HepG2 (cell line): Measurements from ENCODE around the gene COL9A3. TPM values are rescaled to one million over a fixed set of nuclear protein-coding genes. Genes with fewer than 3 reads are reported as not detected.

ENCODE experiments used
- ATF1 ChIP-seq: IDR thresholded peaks from 2 replicates; pipeline ENCODE4 v1.6.1; 2016; ENCODE audit warnings: mild to moderate bottlenecking, control low read depth
- CBX2 ChIP-seq, 2 experiments: fragments of 200-600 bp in 1 of 2; sonication (generic); formaldehyde crosslinking in 1 of 2; IDR thresholded peaks; 2 replicates each; pipeline versions ENCODE4 v1.7.0 to v1.8.1; 2018 to 2022; ENCODE audit warnings: low read depth in 2 of 2, low read length in 1 of 2, mild to moderate bottlenecking in 1 of 2, missing genetic modification reagents in 1 of 2
- CEBPB ChIP-seq: IDR thresholded peaks from 2 replicates; pipeline ENCODE4 v1.6.1; 2011; ENCODE audit warnings: low read depth, low read length, improper control_type of control experiment, borderline replicate concordance
- KLF16 ChIP-seq, 2 experiments: sonication (generic) in 1 of 2; formaldehyde crosslinking in 1 of 2; IDR thresholded peaks; 2 replicates each; pipeline versions ENCODE4 v1.6.1 to v1.8.0; 2016 to 2023; ENCODE audit warnings: missing genetic modification reagents in 2 of 2, missing compliant biosample characterization in 1 of 2
- PTBP1 ChIP-seq: fragments of 200-400 bp; formaldehyde crosslinking; IDR thresholded peaks from 2 replicates; pipeline ENCODE4 v1.6.1; 2018; ENCODE audit warnings: low read length, low read depth; ENCODE audit not compliant: poor library complexity, severe bottlenecking
- SKI ChIP-seq: fragments of 450-650 bp; IDR thresholded peaks from one replicate; pipeline ENCODE4 v1.6.1; 2018; ENCODE audit warnings: mild to moderate bottlenecking; ENCODE audit not compliant: partially characterized antibody
- YEATS2 ChIP-seq: sonication (generic); formaldehyde crosslinking; IDR thresholded peaks from 2 replicates; pipeline ENCODE4 v1.4.0; 2020; ENCODE audit warnings: missing genetic modification reagents, borderline replicate concordance
- ZKSCAN8 ChIP-seq: IDR thresholded peaks from 2 replicates; pipeline ENCODE4 v1.6.1; 2016; ENCODE audit warnings: borderline replicate concordance, missing genetic modification reagents, missing compliant biosample characterization
- ZNF20 ChIP-seq: sonication (generic); formaldehyde crosslinking; IDR thresholded peaks from 2 replicates; pipeline ENCODE4 v1.4.0; 2020; ENCODE audit warnings: mild to moderate bottlenecking, moderate library complexity, missing genetic modification reagents
- ZNF296 ChIP-seq: sonication (generic); formaldehyde crosslinking; conservative IDR thresholded peaks from 2 replicates; pipeline ENCODE4 v1.5.0; 2020; ENCODE audit warnings: mild to moderate bottlenecking, missing genetic modification reagents
- ZNF34 ChIP-seq: sonication (generic); formaldehyde crosslinking; IDR thresholded peaks from 2 replicates; pipeline ENCODE4 v1.4.0; 2020; ENCODE audit warnings: mild to moderate bottlenecking, missing genetic modification reagents, borderline replicate concordance
- ZNF878 ChIP-seq: sonication (generic); formaldehyde crosslinking; IDR thresholded peaks from 2 replicates; pipeline ENCODE4 v1.8.1; 2023; ENCODE audit warnings: mild to moderate bottlenecking, missing genetic modification reagents, moderate library complexity
- polyA plus RNA-seq, 8 experiments: library from polyadenylated mRNA; depleted of rRNA in 3 of 8; stranded (reverse) in 7 of 8; unstranded in 1 of 8; fragments of >200 nt; fragmentation: Illumina TruSeq in 4 of 8; extraction: Trizol in 4 of 8; gene quantifications; 2 replicates each; pipeline versions ENCODE4 v1.2.1 to v1.2.3, GENCODE V29; 2011 to 2016; ENCODE audit warnings: low read depth in 4 of 8, missing spikeins in 1 of 8, mixed read lengths in 1 of 8; ENCODE audit not compliant: insufficient read depth in 1 of 8
- total RNA-seq, 5 experiments: library from RNA; depleted of rRNA; stranded (reverse); fragments of >200 nt; fragmentation: Illumina TruSeq; extraction: Trizol; gene quantifications; 2 replicates each; pipeline ENCODE4 v1.2.3, GENCODE V29; 2016; ENCODE audit warnings: low read depth in 1 of 5
- TF ChIP-seq, protein P1 (sequence below): sonication (generic); formaldehyde crosslinking; IDR thresholded peaks from 2 replicates; pipeline ENCODE4 v1.4.0; 2020; ENCODE audit warnings: missing genetic modification reagents, borderline replicate concordance
- TF ChIP-seq, protein P2 (sequence below): sonication (generic); formaldehyde crosslinking; IDR thresholded peaks from 2 replicates; pipeline ENCODE4 v1.8.0; 2022; ENCODE audit warnings: mild to moderate bottlenecking, missing genetic modification reagents, borderline replicate concordance
- TF ChIP-seq, protein P3 (sequence below): sonication (generic); formaldehyde crosslinking; conservative IDR thresholded peaks from 2 replicates; pipeline ENCODE4 v1.5.0; 2020; ENCODE audit warnings: missing genetic modification reagents
- TF ChIP-seq, protein P4 (sequence below): sonication (generic); formaldehyde crosslinking; IDR thresholded peaks from 2 replicates; pipeline ENCODE4 v1.4.0; 2020; ENCODE audit warnings: missing genetic modification reagents

The COL9A3 gene
- total and polyA plus RNA-seq, 2 of the 13 experiments (the other 11 are each of a cell fraction or from before 2014, with no cell fraction given), result 155 to 204 TPM

DNA sequence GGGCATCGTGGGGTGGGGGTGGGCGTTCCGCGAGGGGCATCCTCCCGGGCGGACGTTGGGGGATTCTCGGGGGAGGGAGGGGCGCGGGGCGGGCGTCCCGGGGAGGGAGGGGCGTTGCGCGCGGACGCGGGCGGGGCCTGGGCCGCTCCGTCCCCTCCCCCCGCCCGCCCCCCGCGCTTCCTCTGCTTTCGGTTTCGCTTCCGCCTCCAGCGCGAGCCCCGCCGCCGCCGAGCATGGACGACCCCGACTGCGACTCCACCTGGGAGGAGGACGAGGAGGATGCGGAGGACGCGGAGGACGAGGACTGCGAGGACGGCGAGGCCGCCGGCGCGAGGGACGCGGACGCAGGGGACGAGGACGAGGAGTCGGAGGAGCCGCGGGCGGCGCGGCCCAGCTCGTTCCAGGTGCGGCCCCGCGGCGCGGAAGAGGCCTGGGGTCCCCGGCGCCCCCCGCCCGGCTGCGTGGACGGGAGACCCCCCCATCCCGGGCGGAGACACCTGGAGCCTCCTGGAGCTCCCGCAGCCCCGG, 12.2 kb upstream of the COL9A3 start, which contains the start of gene OGFR (continued):
- TF ChIP-seq, protein P1, sequence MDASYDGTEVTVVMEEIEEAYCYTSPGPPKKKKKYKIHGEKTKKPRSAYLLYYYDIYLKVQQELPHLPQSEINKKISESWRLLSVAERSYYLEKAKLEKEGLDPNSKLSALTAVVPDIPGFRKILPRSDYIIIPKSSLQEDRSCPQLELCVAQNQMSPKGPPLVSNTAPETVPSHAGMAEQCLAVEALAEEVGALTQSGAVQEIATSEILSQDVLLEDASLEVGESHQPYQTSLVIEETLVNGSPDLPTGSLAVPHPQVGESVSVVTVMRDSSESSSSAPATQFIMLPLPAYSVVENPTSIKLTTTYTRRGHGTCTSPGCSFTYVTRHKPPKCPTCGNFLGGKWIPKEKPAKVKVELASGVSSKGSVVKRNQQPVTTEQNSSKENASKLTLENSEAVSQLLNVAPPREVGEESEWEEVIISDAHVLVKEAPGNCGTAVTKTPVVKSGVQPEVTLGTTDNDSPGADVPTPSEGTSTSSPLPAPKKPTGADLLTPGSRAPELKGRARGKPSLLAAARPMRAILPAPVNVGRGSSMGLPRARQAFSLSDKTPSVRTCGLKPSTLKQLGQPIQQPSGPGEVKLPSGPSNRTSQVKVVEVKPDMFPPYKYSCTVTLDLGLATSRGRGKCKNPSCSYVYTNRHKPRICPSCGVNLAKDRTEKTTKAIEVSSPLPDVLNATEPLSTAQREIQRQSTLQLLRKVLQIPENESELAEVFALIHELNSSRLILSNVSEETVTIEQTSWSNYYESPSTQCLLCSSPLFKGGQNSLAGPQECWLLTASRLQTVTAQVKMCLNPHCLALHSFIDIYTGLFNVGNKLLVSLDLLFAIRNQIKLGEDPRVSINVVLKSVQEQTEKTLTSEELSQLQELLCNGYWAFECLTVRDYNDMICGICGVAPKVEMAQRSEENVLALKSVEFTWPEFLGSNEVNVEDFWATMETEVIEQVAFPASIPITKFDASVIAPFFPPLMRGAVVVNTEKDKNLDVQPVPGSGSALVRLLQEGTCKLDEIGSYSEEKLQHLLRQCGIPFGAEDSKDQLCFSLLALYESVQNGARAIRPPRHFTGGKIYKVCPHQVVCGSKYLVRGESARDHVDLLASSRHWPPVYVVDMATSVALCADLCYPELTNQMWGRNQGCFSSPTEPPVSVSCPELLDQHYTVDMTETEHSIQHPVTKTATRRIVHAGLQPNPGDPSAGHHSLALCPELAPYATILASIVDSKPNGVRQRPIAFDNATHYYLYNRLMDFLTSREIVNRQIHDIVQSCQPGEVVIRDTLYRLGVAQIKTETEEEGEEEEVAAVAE (CRISPR knock-in tag), result peak; percentile 63; the same call in 1 of the 2 replicates
- TF ChIP-seq, protein P2, sequence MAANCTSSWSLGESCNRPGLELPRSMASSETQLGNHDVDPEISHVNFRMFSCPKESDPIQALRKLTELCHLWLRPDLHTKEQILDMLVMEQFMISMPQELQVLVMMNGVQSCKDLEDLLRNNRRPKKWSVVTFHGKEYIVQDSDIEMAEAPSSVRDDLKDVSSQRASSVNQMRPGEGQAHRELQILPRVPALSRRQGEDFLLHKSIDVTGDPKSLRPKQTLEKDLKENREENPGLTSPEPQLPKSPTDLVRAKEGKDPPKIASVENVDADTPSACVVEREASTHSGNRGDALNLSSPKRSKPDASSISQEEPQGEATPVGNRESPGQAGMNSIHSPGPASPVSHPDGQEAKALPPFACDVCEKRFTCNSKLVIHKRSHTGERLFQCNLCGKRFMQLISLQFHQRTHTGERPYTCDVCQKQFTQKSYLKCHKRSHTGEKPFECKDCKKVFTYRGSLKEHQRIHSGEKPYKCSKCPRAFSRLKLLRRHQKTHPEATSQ (CRISPR knock-in tag), result no peak; the same call in 1 of the 2 replicates
- TF ChIP-seq YEATS2 (CRISPR knock-in tag) (no peak), ZNF34 (CRISPR knock-in tag) (peak; percentile 59; the same call in 1 of the 2 replicates), ZKSCAN8 (CRISPR knock-in tag) (no peak), SKI (no peak), CBX2 (IDR thresholded peaks at IDR 0.05; ENCODE audit: low read depth, low read length) (no peak), CBX2 (CRISPR knock-in tag; IDR thresholded peaks at IDR 0.05; ENCODE audit: low read depth) (no peak), PTBP1 (no peak), ZNF878 (CRISPR knock-in tag) (no peak), ZNF296 (CRISPR knock-in tag) (no peak), ATF1 (CRISPR knock-in tag) (no peak), CEBPB (no peak), KLF16 (CRISPR knock-in tag; IDR thresholded peaks at IDR 0.05) (0 out of 4 replicates have a peak, but pooled peaks of 1 of the 2 experiments have one; percentile 29), ZNF20 (no peak)
- TF ChIP-seq, protein P3, sequence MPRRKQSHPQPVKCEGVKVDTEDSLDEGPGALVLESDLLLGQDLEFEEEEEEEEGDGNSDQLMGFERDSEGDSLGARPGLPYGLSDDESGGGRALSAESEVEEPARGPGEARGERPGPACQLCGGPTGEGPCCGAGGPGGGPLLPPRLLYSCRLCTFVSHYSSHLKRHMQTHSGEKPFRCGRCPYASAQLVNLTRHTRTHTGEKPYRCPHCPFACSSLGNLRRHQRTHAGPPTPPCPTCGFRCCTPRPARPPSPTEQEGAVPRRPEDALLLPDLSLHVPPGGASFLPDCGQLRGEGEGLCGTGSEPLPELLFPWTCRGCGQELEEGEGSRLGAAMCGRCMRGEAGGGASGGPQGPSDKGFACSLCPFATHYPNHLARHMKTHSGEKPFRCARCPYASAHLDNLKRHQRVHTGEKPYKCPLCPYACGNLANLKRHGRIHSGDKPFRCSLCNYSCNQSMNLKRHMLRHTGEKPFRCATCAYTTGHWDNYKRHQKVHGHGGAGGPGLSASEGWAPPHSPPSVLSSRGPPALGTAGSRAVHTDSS (CRISPR knock-in tag), result 0 out of 2 replicates have a peak, but pooled peaks have one; percentile 85
- TF ChIP-seq, protein P4, sequence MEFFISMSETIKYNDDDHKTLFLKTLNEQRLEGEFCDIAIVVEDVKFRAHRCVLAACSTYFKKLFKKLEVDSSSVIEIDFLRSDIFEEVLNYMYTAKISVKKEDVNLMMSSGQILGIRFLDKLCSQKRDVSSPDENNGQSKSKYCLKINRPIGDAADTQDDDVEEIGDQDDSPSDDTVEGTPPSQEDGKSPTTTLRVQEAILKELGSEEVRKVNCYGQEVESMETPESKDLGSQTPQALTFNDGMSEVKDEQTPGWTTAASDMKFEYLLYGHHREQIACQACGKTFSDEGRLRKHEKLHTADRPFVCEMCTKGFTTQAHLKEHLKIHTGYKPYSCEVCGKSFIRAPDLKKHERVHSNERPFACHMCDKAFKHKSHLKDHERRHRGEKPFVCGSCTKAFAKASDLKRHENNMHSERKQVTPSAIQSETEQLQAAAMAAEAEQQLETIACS (CRISPR knock-in tag), result peak; percentile 60
